K562 (cell line): ENCODE measurements around the gene MPRIP. TPM values are rescaled to one million over a fixed set of nuclear protein-coding genes. Genes with fewer than 3 reads are reported as not detected.

ENCODE experiments used
- ADNP ChIP-seq: fragments of 200-800 bp; sonication (Bioruptor generic); IDR thresholded peaks from 2 replicates; pipeline ENCODE4 v1.6.1; 2016; ENCODE audit warnings: missing genetic modification characterization, missing compliant biosample characterization
- ARHGAP35 ChIP-seq: fragments of 450-650 bp; IDR thresholded peaks from 2 replicates; pipeline ENCODE4 v1.6.1; 2018; ENCODE audit not compliant: partially characterized antibody
- ARID3A ChIP-seq: IDR thresholded peaks from 2 replicates; pipeline ENCODE4 v1.6.1; 2012; ENCODE audit warnings: low read depth, low read length, improper control_type of control experiment, borderline replicate concordance
- BRF1 ChIP-seq: IDR thresholded peaks from 3 replicates; pipeline ENCODE4 v1.6.1; 2011; ENCODE audit warnings: borderline replicate concordance, mild to moderate bottlenecking; ENCODE audit not compliant: insufficient read length; ENCODE audit errors: extremely low read depth
- CREB3L1 ChIP-seq: fragments of 450-650 bp; IDR thresholded peaks from 2 replicates; pipeline ENCODE4 v1.6.1; 2014; ENCODE audit warnings: low read depth, mild to moderate bottlenecking, moderate library complexity, borderline replicate concordance
- MTA2 ChIP-seq: fragments of 450-650 bp; IDR thresholded peaks from 2 replicates; pipeline ENCODE4 v1.6.1; 2016; ENCODE audit warnings: low read depth
- NBN ChIP-seq: fragments of 450-650 bp; IDR thresholded peaks from 2 replicates; pipeline ENCODE4 v1.6.1; 2016; ENCODE audit warnings: low read depth, mild to moderate bottlenecking
- NFIC ChIP-seq: fragments of 450-650 bp; IDR thresholded peaks from 2 replicates; pipeline ENCODE4 v1.6.1; 2017; ENCODE audit warnings: mild to moderate bottlenecking, inconsistent platforms
- NR2F6 ChIP-seq: fragments of 450-650 bp; formaldehyde crosslinking; IDR thresholded peaks from 2 replicates; pipeline ENCODE4 v1.4.0; 2020; ENCODE audit warnings: mild to moderate bottlenecking
- PCBP2 ChIP-seq: fragments of 200-400 bp; formaldehyde crosslinking; IDR thresholded peaks from 2 replicates; pipeline ENCODE4 v1.6.1; 2018; ENCODE audit warnings: low read length, low read depth, mild to moderate bottlenecking, moderate library complexity; ENCODE audit not compliant: poor library complexity, severe bottlenecking
- POLR2AphosphoS2 ChIP-seq: IDR thresholded peaks from 2 replicates; pipeline ENCODE4 v1.6.1; 2012; ENCODE audit warnings: low read length, improper control_type of control experiment
- RB1 ChIP-seq: fragments of 450-650 bp; IDR thresholded peaks from 2 replicates; pipeline ENCODE4 v1.6.1; 2017; ENCODE audit warnings: low read depth, mild to moderate bottlenecking
- RERE ChIP-seq: sonication (generic); formaldehyde crosslinking; IDR thresholded peaks from 2 replicates; pipeline ENCODE4 v1.8.0; 2023; ENCODE audit warnings: missing genetic modification reagents, mild to moderate bottlenecking, borderline replicate concordance
- ZNF395 ChIP-seq: fragments of 200-800 bp; sonication (Bioruptor generic); IDR thresholded peaks from 2 replicates; pipeline ENCODE4 v1.6.1; 2017; ENCODE audit warnings: missing genetic modification characterization, missing compliant biosample characterization
- ZNF507 ChIP-seq: conservative IDR thresholded peaks from 2 replicates; pipeline ENCODE4 v1.6.1; 2017; ENCODE audit warnings: missing genetic modification characterization, missing compliant biosample characterization
- ZNF551 ChIP-seq: fragments of 250-450 bp; sonication (Bioruptor Pico); IDR thresholded peaks from 2 replicates; pipeline ENCODE4 v1.5.0; 2021; ENCODE audit warnings: mild to moderate bottlenecking, moderate library complexity
- ZNF57 ChIP-seq: fragments of 450-650 bp; formaldehyde crosslinking; IDR thresholded peaks from 2 replicates; pipeline ENCODE4 v1.4.0; 2020; ENCODE audit warnings: mild to moderate bottlenecking, moderate library complexity
- polyA plus RNA-seq, 8 experiments: library from polyadenylated mRNA; depleted of rRNA in 4 of 8; stranded (reverse) in 5 of 8; unstranded in 3 of 8; fragments of >200 nt; fragmentation: Nextera tagmentation in 2 of 8; fragmentation: Illumina TruSeq in 1 of 8; extraction: Ambion mirVana in 2 of 8; extraction: Trizol in 1 of 8; gene quantifications; 2 replicates each; pipeline versions ENCODE4 v1.2.1 to v1.2.3, GENCODE V29; 2011 to 2014; ENCODE audit warnings: inconsistent platforms in 1 of 8, missing spikeins in 1 of 8
- total RNA-seq, 7 experiments: library from RNA; depleted of rRNA in 6 of 7; stranded (reverse); fragments of >200 nt in 6 of 7; fragmentation: Illumina TruSeq in 2 of 7; extraction: Trizol in 2 of 7; gene quantifications; 2 replicates each; pipeline versions ENCODE4 v1.2.1 to v1.2.3, GENCODE V29; 2011 to 2021; ENCODE audit warnings: low replicate concordance in 1 of 7

Gene MPRIP
- total and polyA plus RNA-seq, 9 of the 15 experiments (the other 6 are each of a cell fraction or from before 2014, with no cell fraction given): 10.0 to 72.6 (median 30.1) TPM

GRCh38 chr17:17237026-17237799, 195.0 kb downstream of the MPRIP start, which contains the start of gene FLCN (continued):
- no peak for TF ChIP-seq ARID3A
- TF ChIP-seq ZNF507 (tag): no peak
- TF ChIP-seq ADNP (tag): no peak
- TF ChIP-seq NR2F6 (CRISPR knock-in tag): no peak
- no peak for TF ChIP-seq POLR2AphosphoS2
- TF ChIP-seq BRF1: no peak
- TF ChIP-seq ZNF395 (CRISPR knock-in tag): 0 out of 2 replicates have a peak, but pooled peaks have one; percentile 6
- no peak for TF ChIP-seq CREB3L1
- no peak for TF ChIP-seq PCBP2
- no peak for TF ChIP-seq ZNF57 (CRISPR knock-in tag)
- no peak for TF ChIP-seq NBN
- no peak for TF ChIP-seq MTA2
- TF ChIP-seq NFIC: no peak; the same call in 1 of the 2 replicates
- no peak for TF ChIP-seq RERE (CRISPR knock-in tag)
- TF ChIP-seq ARHGAP35: no peak
- no peak for TF ChIP-seq ZNF551 (CRISPR knock-in tag)
- peak; percentile 76; the same call in 1 of the 2 replicates for TF ChIP-seq RB1
